HEK293 (cell line): ENCODE measurements around the gene MUS81.

Experiments used
- ZBTB8A ChIP-seq: fragments of 450-650 bp; formaldehyde crosslinking; IDR thresholded peaks from 2 replicates; pipeline ENCODE4 v1.5.1; 2016; ENCODE audit warnings: missing biosample characterization, missing genetic modification characterization
- ZFP3 ChIP-seq: fragments of 450-650 bp; formaldehyde crosslinking; IDR thresholded peaks from 2 replicates; pipeline ENCODE4 v1.5.1; 2016; ENCODE audit warnings: low read depth, missing biosample characterization, missing genetic modification characterization
- ZNF138 ChIP-seq: fragments of 450-650 bp; formaldehyde crosslinking; IDR thresholded peaks from 2 replicates; pipeline ENCODE4 v1.5.1; 2016; ENCODE audit warnings: missing biosample characterization, missing genetic modification characterization, borderline replicate concordance
- ZNF24 ChIP-seq: fragments of 450-650 bp; formaldehyde crosslinking; IDR thresholded peaks from 2 replicates; pipeline ENCODE4 v1.5.1; 2016; ENCODE audit warnings: missing biosample characterization, missing genetic modification characterization
- ZNF426 ChIP-seq: fragments of 450-650 bp; formaldehyde crosslinking; IDR thresholded peaks from 2 replicates; pipeline ENCODE4 v1.5.1; 2017; ENCODE audit warnings: missing biosample characterization, missing genetic modification characterization, mild to moderate bottlenecking, inconsistent platforms, moderate library complexity
- TF ChIP-seq, protein P1 (sequence below): fragments of 450-650 bp; formaldehyde crosslinking; IDR thresholded peaks from 2 replicates; pipeline ENCODE4 v1.5.1; 2016; ENCODE audit warnings: missing biosample characterization, missing genetic modification characterization
- TF ChIP-seq, protein P2 (sequence below): fragments of 450-650 bp; formaldehyde crosslinking; IDR thresholded peaks from 2 replicates; pipeline ENCODE4 v1.5.1; 2017; ENCODE audit warnings: missing biosample characterization, missing genetic modification characterization
- TF ChIP-seq, protein P3 (sequence below): fragments of 450-650 bp; formaldehyde crosslinking; IDR thresholded peaks from 2 replicates; pipeline ENCODE4 v1.5.1; 2017; ENCODE audit warnings: missing biosample characterization, missing genetic modification characterization
- TF ChIP-seq, protein P4 (sequence below): fragments of 450-650 bp; formaldehyde crosslinking; IDR thresholded peaks from 2 replicates; pipeline ENCODE4 v1.5.1; 2016; ENCODE audit warnings: missing biosample characterization, missing genetic modification characterization, low read depth
- TF ChIP-seq, protein P5 (sequence below): fragments of 450-650 bp; formaldehyde crosslinking; IDR thresholded peaks from 2 replicates; pipeline ENCODE4 v1.5.1; 2016; ENCODE audit warnings: missing biosample characterization, missing genetic modification characterization

DNA sequence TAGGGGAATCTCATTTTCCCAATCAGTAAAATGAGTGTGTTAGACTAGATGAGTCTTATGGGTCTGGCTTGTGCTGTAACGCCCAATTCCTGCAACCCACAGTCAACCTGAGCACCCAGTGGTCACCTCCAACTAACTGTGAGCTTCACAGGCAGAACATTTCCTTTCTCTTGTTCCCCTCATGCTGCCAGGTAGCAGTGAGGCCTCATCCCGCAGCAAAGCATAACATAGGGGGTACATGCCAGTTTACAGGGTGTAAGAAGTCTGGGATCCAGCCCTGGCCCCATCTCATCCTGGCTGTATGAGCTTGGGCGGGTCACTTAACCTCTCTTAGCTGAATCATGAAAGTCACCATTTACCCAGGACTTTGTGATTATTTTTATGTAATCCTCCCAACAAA, 8.7 kb downstream of the MUS81 start:
- TF ChIP-seq, protein P1, sequence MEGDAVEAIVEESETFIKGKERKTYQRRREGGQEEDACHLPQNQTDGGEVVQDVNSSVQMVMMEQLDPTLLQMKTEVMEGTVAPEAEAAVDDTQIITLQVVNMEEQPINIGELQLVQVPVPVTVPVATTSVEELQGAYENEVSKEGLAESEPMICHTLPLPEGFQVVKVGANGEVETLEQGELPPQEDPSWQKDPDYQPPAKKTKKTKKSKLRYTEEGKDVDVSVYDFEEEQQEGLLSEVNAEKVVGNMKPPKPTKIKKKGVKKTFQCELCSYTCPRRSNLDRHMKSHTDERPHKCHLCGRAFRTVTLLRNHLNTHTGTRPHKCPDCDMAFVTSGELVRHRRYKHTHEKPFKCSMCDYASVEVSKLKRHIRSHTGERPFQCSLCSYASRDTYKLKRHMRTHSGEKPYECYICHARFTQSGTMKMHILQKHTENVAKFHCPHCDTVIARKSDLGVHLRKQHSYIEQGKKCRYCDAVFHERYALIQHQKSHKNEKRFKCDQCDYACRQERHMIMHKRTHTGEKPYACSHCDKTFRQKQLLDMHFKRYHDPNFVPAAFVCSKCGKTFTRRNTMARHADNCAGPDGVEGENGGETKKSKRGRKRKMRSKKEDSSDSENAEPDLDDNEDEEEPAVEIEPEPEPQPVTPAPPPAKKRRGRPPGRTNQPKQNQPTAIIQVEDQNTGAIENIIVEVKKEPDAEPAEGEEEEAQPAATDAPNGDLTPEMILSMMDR (tag by site-specific recombination): no peak
- no peak for TF ChIP-seq ZNF24 (tag by site-specific recombination)
- no peak for TF ChIP-seq ZFP3 (tag by site-specific recombination)
- TF ChIP-seq, protein P2, sequence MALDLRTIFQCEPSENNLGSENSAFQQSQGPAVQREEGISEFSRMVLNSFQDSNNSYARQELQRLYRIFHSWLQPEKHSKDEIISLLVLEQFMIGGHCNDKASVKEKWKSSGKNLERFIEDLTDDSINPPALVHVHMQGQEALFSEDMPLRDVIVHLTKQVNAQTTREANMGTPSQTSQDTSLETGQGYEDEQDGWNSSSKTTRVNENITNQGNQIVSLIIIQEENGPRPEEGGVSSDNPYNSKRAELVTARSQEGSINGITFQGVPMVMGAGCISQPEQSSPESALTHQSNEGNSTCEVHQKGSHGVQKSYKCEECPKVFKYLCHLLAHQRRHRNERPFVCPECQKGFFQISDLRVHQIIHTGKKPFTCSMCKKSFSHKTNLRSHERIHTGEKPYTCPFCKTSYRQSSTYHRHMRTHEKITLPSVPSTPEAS (tag by site-specific recombination): no peak
- TF ChIP-seq ZBTB8A (tag by site-specific recombination): no peak
- TF ChIP-seq, protein P3, sequence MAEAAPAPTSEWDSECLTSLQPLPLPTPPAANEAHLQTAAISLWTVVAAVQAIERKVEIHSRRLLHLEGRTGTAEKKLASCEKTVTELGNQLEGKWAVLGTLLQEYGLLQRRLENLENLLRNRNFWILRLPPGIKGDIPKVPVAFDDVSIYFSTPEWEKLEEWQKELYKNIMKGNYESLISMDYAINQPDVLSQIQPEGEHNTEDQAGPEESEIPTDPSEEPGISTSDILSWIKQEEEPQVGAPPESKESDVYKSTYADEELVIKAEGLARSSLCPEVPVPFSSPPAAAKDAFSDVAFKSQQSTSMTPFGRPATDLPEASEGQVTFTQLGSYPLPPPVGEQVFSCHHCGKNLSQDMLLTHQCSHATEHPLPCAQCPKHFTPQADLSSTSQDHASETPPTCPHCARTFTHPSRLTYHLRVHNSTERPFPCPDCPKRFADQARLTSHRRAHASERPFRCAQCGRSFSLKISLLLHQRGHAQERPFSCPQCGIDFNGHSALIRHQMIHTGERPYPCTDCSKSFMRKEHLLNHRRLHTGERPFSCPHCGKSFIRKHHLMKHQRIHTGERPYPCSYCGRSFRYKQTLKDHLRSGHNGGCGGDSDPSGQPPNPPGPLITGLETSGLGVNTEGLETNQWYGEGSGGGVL (tag by site-specific recombination): no peak
- no peak for TF ChIP-seq ZNF138 (tag by site-specific recombination)
- TF ChIP-seq, protein P4, sequence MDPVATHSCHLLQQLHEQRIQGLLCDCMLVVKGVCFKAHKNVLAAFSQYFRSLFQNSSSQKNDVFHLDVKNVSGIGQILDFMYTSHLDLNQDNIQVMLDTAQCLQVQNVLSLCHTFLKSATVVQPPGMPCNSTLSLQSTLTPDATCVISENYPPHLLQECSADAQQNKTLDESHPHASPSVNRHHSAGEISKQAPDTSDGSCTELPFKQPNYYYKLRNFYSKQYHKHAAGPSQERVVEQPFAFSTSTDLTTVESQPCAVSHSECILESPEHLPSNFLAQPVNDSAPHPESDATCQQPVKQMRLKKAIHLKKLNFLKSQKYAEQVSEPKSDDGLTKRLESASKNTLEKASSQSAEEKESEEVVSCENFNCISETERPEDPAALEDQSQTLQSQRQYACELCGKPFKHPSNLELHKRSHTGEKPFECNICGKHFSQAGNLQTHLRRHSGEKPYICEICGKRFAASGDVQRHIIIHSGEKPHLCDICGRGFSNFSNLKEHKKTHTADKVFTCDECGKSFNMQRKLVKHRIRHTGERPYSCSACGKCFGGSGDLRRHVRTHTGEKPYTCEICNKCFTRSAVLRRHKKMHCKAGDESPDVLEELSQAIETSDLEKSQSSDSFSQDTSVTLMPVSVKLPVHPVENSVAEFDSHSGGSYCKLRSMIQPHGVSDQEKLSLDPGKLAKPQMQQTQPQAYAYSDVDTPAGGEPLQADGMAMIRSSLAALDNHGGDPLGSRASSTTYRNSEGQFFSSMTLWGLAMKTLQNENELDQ (tag by site-specific recombination): no peak
- TF ChIP-seq, protein P5, sequence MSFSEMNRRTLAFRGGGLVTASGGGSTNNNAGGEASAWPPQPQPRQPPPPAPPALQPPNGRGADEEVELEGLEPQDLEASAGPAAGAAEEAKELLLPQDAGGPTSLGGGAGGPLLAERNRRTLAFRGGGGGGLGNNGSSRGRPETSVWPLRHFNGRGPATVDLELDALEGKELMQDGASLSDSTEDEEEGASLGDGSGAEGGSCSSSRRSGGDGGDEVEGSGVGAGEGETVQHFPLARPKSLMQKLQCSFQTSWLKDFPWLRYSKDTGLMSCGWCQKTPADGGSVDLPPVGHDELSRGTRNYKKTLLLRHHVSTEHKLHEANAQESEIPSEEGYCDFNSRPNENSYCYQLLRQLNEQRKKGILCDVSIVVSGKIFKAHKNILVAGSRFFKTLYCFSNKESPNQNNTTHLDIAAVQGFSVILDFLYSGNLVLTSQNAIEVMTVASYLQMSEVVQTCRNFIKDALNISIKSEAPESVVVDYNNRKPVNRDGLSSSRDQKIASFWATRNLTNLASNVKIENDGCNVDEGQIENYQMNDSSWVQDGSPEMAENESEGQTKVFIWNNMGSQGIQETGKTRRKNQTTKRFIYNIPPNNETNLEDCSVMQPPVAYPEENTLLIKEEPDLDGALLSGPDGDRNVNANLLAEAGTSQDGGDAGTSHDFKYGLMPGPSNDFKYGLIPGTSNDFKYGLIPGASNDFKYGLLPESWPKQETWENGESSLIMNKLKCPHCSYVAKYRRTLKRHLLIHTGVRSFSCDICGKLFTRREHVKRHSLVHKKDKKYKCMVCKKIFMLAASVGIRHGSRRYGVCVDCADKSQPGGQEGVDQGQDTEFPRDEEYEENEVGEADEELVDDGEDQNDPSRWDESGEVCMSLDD: no peak
- TF ChIP-seq ZNF426: no peak
